ENCODE data around the gene PPP2CA.

The PPP2CA gene

GRCh38 chr5:134151723-134152122 is 74.2 kb downstream of the PPP2CA start:
- TF ChIP-seq CTCF (IDR thresholded peaks at IDR 0.05; ENCODE audit: control extremely low read depth, extremely low read depth, low read depth, missing control alignments), result no peak
- POLR2A ChIA-PET, result no interaction called here
- no peak for DNase-seq (ENCODE audit: extremely low spot score)
- CTCF ChIA-PET, result interaction anchor here (1.5 to 26.3 kb wide), 6 partner anchors 7 to 116 kb away, joined by 5 to 882 read pairs (median 22); no protein-coding TSS in a partner anchor

- no peak for DNase-seq (ENCODE audit: extremely low spot score)
- no peak for TF ChIP-seq CTCF (IDR thresholded peaks at IDR 0.05; ENCODE audit: control extremely low read depth, extremely low read depth, low read depth, missing control alignments)
- CTCF ChIA-PET, result interaction anchor here (1.2 to 26.3 kb wide), 4 partner anchors 9 to 114 kb away, joined by 3 to 882 read pairs (median 34); no protein-coding TSS in a partner anchor
- POLR2A ChIA-PET, result interaction anchor here (0.6 kb wide), 1 partner anchor 473 kb away, joined by 3 read pairs; no protein-coding TSS in a partner anchor
Measured at GRCh38 chr5:134149571-134150303, 76.1 kb downstream of the PPP2CA start.

- TF ChIP-seq CTCF (IDR thresholded peaks at IDR 0.05; ENCODE audit: control extremely low read depth, extremely low read depth, low read depth, missing control alignments), result no peak
- POLR2A ChIA-PET, result interaction anchor here (0.6 kb wide), 1 partner anchor 474 kb away, joined by 3 read pairs; no protein-coding TSS in a partner anchor
- CTCF ChIA-PET, result interaction anchor here (7.0 to 26.3 kb wide), 2 partner anchors 10 to 113 kb away, joined by 63 to 882 read pairs; no protein-coding TSS in a partner anchor
- DNase-seq (ENCODE audit: extremely low spot score), result no peak
Measured at GRCh38 chr5:134148986-134149539, 76.8 kb downstream of the PPP2CA start.

GRCh38 chr5:134148316-134148715 is 77.6 kb downstream of the PPP2CA start:
- POLR2A ChIA-PET, result interaction anchor here (0.7 kb wide), 1 partner anchor 150 kb away, joined by 14 read pairs; no protein-coding TSS in a partner anchor
- no peak for DNase-seq (ENCODE audit: extremely low spot score)
- TF ChIP-seq CTCF (IDR thresholded peaks at IDR 0.05; ENCODE audit: control extremely low read depth, extremely low read depth, low read depth, missing control alignments), result no peak
- CTCF ChIA-PET, result interaction anchor here (1.6 to 26.3 kb wide), 3 partner anchors 10 to 113 kb away, joined by 4 to 882 read pairs (median 63); no protein-coding TSS in a partner anchor

- POLR2A ChIA-PET, result interaction anchor here (1.2 to 1.4 kb wide), 2 partner anchors 11 to 30 kb away, joined by 4 to 9 read pairs; partner anchors contain the start of gene SKP1
- no peak for TF ChIP-seq CTCF (IDR thresholded peaks at IDR 0.05; ENCODE audit: control extremely low read depth, extremely low read depth, low read depth, missing control alignments)
- CTCF ChIA-PET, result interaction anchor here (0.6 to 26.3 kb wide), 9 partner anchors 8 to 111 kb away, joined by 3 to 882 read pairs (median 4); partner anchors contain the start of gene PPP2CA
- DNase-seq (ENCODE audit: extremely low spot score), result no peak
Measured at GRCh38 chr5:134146651-134147518, 79.0 kb downstream of the PPP2CA start.
